Trophoblast cell (in vitro differentiated cells and primary cell): ENCODE results near the gene MAPT.

Experiments
- DNase-seq, 2 donors: peaks; one replicate each; pipeline ENCODE4 v3.0.0-alpha.2; 2016
- H2AFZ ChIP-seq: 2 replicates; pipeline ENCODE4 v1.6.1; 2013; ENCODE audit warnings: low read length, moderate library complexity, mild to moderate bottlenecking; ENCODE audit not compliant: insufficient read depth, poor library complexity
- H2AK5ac ChIP-seq: 2 replicates; pipeline ENCODE4 v1.6.1; 2013; ENCODE audit warnings: mild to moderate bottlenecking, low read length
- H2BK120ac ChIP-seq: 2 replicates; pipeline ENCODE4 v1.6.1; 2013; ENCODE audit warnings: low read length, mild to moderate bottlenecking, moderate library complexity; ENCODE audit not compliant: insufficient read depth, poor library complexity
- H2BK12ac ChIP-seq: 2 replicates; pipeline ENCODE4 v1.6.1; 2013; ENCODE audit warnings: mild to moderate bottlenecking, low read length, moderate library complexity
- H2BK5ac ChIP-seq: 2 replicates; pipeline ENCODE4 v1.6.1; 2013; ENCODE audit warnings: low read length, low read depth, moderate library complexity, mild to moderate bottlenecking; ENCODE audit not compliant: poor library complexity
- H3K14ac ChIP-seq: 2 replicates; pipeline ENCODE4 v1.6.1; 2013; ENCODE audit warnings: mild to moderate bottlenecking, low read length
- H3K18ac ChIP-seq: 2 replicates; pipeline ENCODE4 v1.6.1; 2013; ENCODE audit warnings: mild to moderate bottlenecking, low read length
- H3K23ac ChIP-seq: 2 replicates; pipeline ENCODE4 v1.6.1; 2013; ENCODE audit warnings: low read length
- H3K27ac ChIP-seq: 2 replicates; pipeline ENCODE4 v1.5.1; 2013; ENCODE audit warnings: low read depth, mild to moderate bottlenecking, inconsistent platforms, low read length, moderate library complexity
- H3K27me3 ChIP-seq: 2 replicates; pipeline ENCODE4 v1.6.1; 2013; ENCODE audit warnings: inconsistent platforms, mild to moderate bottlenecking, low read length, moderate library complexity; ENCODE audit not compliant: insufficient read depth
- H3K36me3 ChIP-seq, 2 experiments: 1 replicate in 1 of 2; 2 replicates in 1 of 2; pipeline ENCODE4 v1.6.1; 2013; ENCODE audit warnings: low read length in 2 of 2, mild to moderate bottlenecking in 2 of 2, moderate library complexity in 1 of 2; ENCODE audit not compliant: insufficient read depth in 2 of 2, control insufficient read depth in 1 of 2
- H3K4ac ChIP-seq: 2 replicates; pipeline ENCODE4 v1.6.1; 2013; ENCODE audit warnings: low read depth, mild to moderate bottlenecking, low read length, moderate library complexity
- H3K4me1 ChIP-seq, 2 experiments: 1 replicate in 1 of 2; 2 replicates in 1 of 2; pipeline ENCODE4 v1.6.1; 2013; ENCODE audit warnings: low read length in 2 of 2, mild to moderate bottlenecking in 2 of 2, moderate library complexity in 1 of 2; ENCODE audit not compliant: insufficient read depth in 2 of 2, control insufficient read depth in 1 of 2
- H3K4me2 ChIP-seq: 2 replicates; pipeline ENCODE4 v1.6.1; 2013; ENCODE audit warnings: inconsistent platforms, mild to moderate bottlenecking, low read length, moderate library complexity
- H3K4me3 ChIP-seq: 2 replicates; pipeline ENCODE4 v1.5.1; 2013; ENCODE audit warnings: mild to moderate bottlenecking, low read depth, low read length, inconsistent platforms
- H3K79me1 ChIP-seq: one replicate; pipeline ENCODE4 v1.6.1; 2013; ENCODE audit warnings: low read length
- H3K79me2 ChIP-seq: 2 replicates; pipeline ENCODE4 v1.6.1; 2013; ENCODE audit warnings: low read length, mild to moderate bottlenecking; ENCODE audit not compliant: control insufficient read depth, insufficient read depth, poor library complexity
- H3K9ac ChIP-seq: 2 replicates; pipeline ENCODE4 v1.6.1; 2013; ENCODE audit warnings: mild to moderate bottlenecking, low read length
- H3K9me3 ChIP-seq: 2 replicates; pipeline ENCODE4 v1.6.1; 2013; ENCODE audit warnings: low read depth, mild to moderate bottlenecking, control low read depth, inconsistent platforms, low read length; ENCODE audit not compliant: insufficient read depth
- H4K12ac ChIP-seq: 2 replicates; pipeline ENCODE4 v1.6.1; 2013; ENCODE audit warnings: low read depth, mild to moderate bottlenecking, low read length, moderate library complexity
- H4K8ac ChIP-seq: 2 replicates; pipeline ENCODE4 v1.6.1; 2013; ENCODE audit warnings: low read depth, mild to moderate bottlenecking, low read length, moderate library complexity
- H4K91ac ChIP-seq: one replicate; pipeline ENCODE4 v1.6.1; 2013; ENCODE audit warnings: low read depth, mild to moderate bottlenecking, low read length, moderate library complexity
- WGBS: extraction: QIAGEN DNeasy Blood & Tissue Kit; methylation state at CpG from one replicate; pipeline ENCODE4 v1.1.7; 2013; ENCODE audit warnings: missing lambda C conversion rate; ENCODE audit not compliant: insufficient read length, insufficient coverage; ENCODE audit errors: extremely low coverage; 5-methylcytosine and 5-hydroxymethylcytosine counted together

Gene MAPT

GRCh38 chr17:45991341-45991740 is 97.0 kb downstream of the MAPT start:
- Histone ChIP-seq H4K12ac (no peak overlapping the region), H3K4me2 (no peak overlapping the region), H3K4me3 (no peak overlapping the region), H2BK120ac (no peak overlapping the region), H3K36me3 (no peaks in the 10 kb centered on the region), H3K9ac (no peak overlapping the region), H3K4ac (no peak overlapping the region), H3K14ac (no peak overlapping the region), H2BK12ac (no peak overlapping the region), H3K18ac (no peak overlapping the region), H3K79me1 (no peaks in the 10 kb centered on the region), H2AFZ (no peak overlapping the region), H3K27me3 (no peaks in the 10 kb centered on the region), H4K8ac (no peak overlapping the region), H3K27ac (no peak overlapping the region), H2BK5ac (no peak overlapping the region), H3K23ac (no peak overlapping the region), H2AK5ac (no peak overlapping the region), H3K4me1 (no peaks in the 10 kb centered on the region), H4K91ac (no peak overlapping the region), H3K79me2 (no peaks in the 10 kb centered on the region), H3K9me3 (peaks cover 2% of the 10 kb centered on the region)
- WGBS, result no CpG with 5 or more reads among the region's 10 CpGs
- no peak for DNase-seq

- Histone ChIP-seq H3K27ac (no peak overlapping the region), H3K4me3 (no peak overlapping the region), H3K18ac (no peak overlapping the region), H3K4ac (no peak overlapping the region), H2AFZ (no peak overlapping the region), H3K4me1 (no peaks in the 10 kb centered on the region), H3K23ac (no peak overlapping the region), H2BK120ac (no peak overlapping the region), H2AK5ac (no peak overlapping the region), H3K4me2 (no peak overlapping the region), H4K8ac (no peak overlapping the region), H4K91ac (no peak overlapping the region), H3K79me2 (no peaks in the 10 kb centered on the region), H3K27me3 (no peaks in the 10 kb centered on the region), H3K9ac (no peak overlapping the region), H3K9me3 (peaks cover 2% of the 10 kb centered on the region), H3K79me1 (no peaks in the 10 kb centered on the region), H2BK5ac (no peak overlapping the region), H4K12ac (no peak overlapping the region), H3K36me3 (no peaks in the 10 kb centered on the region), H2BK12ac (no peak overlapping the region), H3K14ac (no peak overlapping the region)
- DNase-seq, result no peak
- no CpG with 5 or more reads among the region's 6 CpGs for WGBS
Observed at GRCh38 chr17:45992175-45992574, 97.8 kb downstream of the MAPT start.

GRCh38 chr17:45992904-45993303 is 98.5 kb downstream of the MAPT start:
- no peaks in the 10 kb centered on the region for H3K79me2 ChIP-seq

GRCh38 chr17:45993962-45994627 is 99.7 kb downstream of the MAPT start:
- no peak overlapping the region for H2AFZ ChIP-seq
- no peaks in the 10 kb centered on the region for H3K27me3 ChIP-seq
- H3K79me2 ChIP-seq, result no peaks in the 10 kb centered on the region
- no CpG with 5 or more reads among the region's 16 CpGs for WGBS
- H4K12ac ChIP-seq, result no peak overlapping the region
- no peaks in the 10 kb centered on the region for H3K79me1 ChIP-seq
- H2BK5ac ChIP-seq, result no peak overlapping the region
- no peak overlapping the region for H3K4me2 ChIP-seq
- no peak overlapping the region for H3K9ac ChIP-seq
- no peak overlapping the region for H2BK12ac ChIP-seq
- H4K91ac ChIP-seq, result no peak overlapping the region
- H3K4ac ChIP-seq, result no peak overlapping the region
- H3K14ac ChIP-seq, result no peak overlapping the region
- DNase-seq, result no peak
- H2BK120ac ChIP-seq, result no peak overlapping the region
- H3K9me3 ChIP-seq, result no peaks in the 10 kb centered on the region
- no peaks in the 10 kb centered on the region for H3K4me1 ChIP-seq
- H3K27ac ChIP-seq, result no peak overlapping the region
- no peak overlapping the region for H3K18ac ChIP-seq
- no peak overlapping the region for H2AK5ac ChIP-seq
- H3K36me3 ChIP-seq, result no peaks in the 10 kb centered on the region
- no peak overlapping the region for H3K23ac ChIP-seq
- no peak overlapping the region for H4K8ac ChIP-seq
- H3K4me3 ChIP-seq, result no peak overlapping the region

More at GRCh38 chr17:45992904-45993303, 98.5 kb downstream of the MAPT start:
- Histone ChIP-seq H3K4me2 (no peak overlapping the region), H4K12ac (no peak overlapping the region), H3K36me3 (no peaks in the 10 kb centered on the region), H4K91ac (no peak overlapping the region), H3K4ac (no peak overlapping the region), H2BK5ac (no peak overlapping the region), H3K9ac (no peak overlapping the region), H2AFZ (no peak overlapping the region), H3K79me1 (no peaks in the 10 kb centered on the region), H3K27me3 (no peaks in the 10 kb centered on the region), H3K18ac (no peak overlapping the region), H2BK12ac (no peak overlapping the region), H2AK5ac (no peak overlapping the region), H2BK120ac (no peak overlapping the region), H3K4me3 (no peak overlapping the region), H3K9me3 (peaks cover 2% of the 10 kb centered on the region), H3K27ac (no peak overlapping the region), H4K8ac (no peak overlapping the region), H3K14ac (no peak overlapping the region), H3K23ac (no peak overlapping the region), H3K4me1 (no peaks in the 10 kb centered on the region)
- WGBS, result no CpG with 5 or more reads among the region's 10 CpGs
- DNase-seq, result no peak
